Gastroesophageal sphincter (tissue), 3 donors: ENCODE measurements around the gene RHOC.
A peak's percentile ranks its signal among the peaks of the same experiment; 100 is the strongest.

Experiments used
- EP300 ChIP-seq: sonication (generic); formaldehyde crosslinking; IDR thresholded peaks from one replicate; pipeline ENCODE4 v1.6.1; 2017; ENCODE audit warnings: antibody characterized with exemption, mild to moderate bottlenecking
- POLR2A ChIP-seq, 2 donors: fragments of 450-650 bp; IDR thresholded peaks; one replicate each; pipeline ENCODE4 v1.6.1; 2017; ENCODE audit warnings: antibody characterized with exemption in 2 of 2, mild to moderate bottlenecking in 2 of 2, moderate library complexity in 1 of 2
- POLR2AphosphoS5 ChIP-seq: sonication (generic); formaldehyde crosslinking; IDR thresholded peaks from one replicate; pipeline ENCODE4 v1.6.1; 2017; ENCODE audit warnings: antibody characterized with exemption
- TF ChIP-seq, protein P1 (sequence below), 4 experiments: fragments of 200-600 bp in 2 of 4; fragments of 450-650 bp in 2 of 4; sonication (generic) in 1 of 4; IDR thresholded peaks; one replicate each; pipeline ENCODE4 v1.5.1; 2017 to 2019; ENCODE audit warnings: antibody characterized with exemption in 4 of 4, mild to moderate bottlenecking in 2 of 4, moderate library complexity in 2 of 4

DNA sequence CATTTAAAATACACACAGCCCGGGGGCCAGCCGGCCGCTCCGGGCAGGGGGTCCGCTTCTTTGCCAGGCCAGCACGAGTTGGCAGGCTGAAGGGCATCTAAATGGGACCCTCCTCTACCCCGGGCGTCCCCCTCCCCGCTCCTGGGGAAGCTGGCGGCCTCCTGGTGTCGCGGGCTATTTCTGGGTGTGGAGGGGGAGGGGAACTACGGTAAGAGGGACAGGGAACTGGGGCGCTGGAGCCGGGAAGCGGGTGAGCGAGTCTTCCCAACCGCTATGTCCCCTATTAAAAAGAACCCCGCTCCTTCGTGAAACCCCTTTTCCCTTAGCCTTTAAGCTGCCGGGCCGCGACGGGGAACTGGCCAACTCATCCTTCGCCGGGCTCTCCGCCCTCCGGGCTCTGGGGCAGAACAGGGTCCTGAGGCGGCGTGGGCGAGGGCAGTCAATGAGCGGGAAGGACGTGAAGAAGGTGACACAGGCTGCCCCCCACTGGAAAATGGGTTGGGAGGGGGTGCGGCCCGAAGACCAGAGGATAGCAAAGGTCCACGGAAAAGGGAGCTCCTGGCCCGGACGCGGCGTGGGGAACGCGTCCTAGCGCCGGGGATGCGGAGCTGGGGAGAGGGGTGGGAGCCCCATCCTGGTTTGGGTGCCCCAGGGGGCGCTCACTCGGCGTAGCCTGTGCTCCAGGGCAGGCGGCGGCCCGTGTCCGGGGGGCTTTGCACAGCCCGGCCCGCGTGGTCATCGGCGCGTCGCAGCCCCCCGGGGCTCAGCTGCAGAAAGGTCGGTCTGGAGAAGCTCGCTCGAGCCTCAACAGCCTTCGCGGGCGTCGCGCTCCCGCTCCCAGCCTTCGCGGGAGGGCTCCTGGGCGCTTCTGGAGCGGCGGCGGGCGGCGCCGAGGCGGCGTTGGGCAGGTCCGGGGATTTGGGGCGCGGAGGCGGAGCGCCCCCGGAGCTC lies 7.7 kb upstream of the RHOC start:
- TF ChIP-seq, protein P1, sequence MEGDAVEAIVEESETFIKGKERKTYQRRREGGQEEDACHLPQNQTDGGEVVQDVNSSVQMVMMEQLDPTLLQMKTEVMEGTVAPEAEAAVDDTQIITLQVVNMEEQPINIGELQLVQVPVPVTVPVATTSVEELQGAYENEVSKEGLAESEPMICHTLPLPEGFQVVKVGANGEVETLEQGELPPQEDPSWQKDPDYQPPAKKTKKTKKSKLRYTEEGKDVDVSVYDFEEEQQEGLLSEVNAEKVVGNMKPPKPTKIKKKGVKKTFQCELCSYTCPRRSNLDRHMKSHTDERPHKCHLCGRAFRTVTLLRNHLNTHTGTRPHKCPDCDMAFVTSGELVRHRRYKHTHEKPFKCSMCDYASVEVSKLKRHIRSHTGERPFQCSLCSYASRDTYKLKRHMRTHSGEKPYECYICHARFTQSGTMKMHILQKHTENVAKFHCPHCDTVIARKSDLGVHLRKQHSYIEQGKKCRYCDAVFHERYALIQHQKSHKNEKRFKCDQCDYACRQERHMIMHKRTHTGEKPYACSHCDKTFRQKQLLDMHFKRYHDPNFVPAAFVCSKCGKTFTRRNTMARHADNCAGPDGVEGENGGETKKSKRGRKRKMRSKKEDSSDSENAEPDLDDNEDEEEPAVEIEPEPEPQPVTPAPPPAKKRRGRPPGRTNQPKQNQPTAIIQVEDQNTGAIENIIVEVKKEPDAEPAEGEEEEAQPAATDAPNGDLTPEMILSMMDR (IDR thresholded peaks at IDR 0.05): peak in 1 of 4 experiments; percentile 8
- TF ChIP-seq POLR2A (IDR thresholded peaks at IDR 0.05) (no peak), POLR2AphosphoS5 (no peak), EP300 (no peak)
